GM19238 (cell line): ENCODE measurements around the gene CACNG8.
"Not testable (repeated sequence)": the region's sequence is repeated elsewhere in the genome, so short reads cannot be mapped to it uniquely, and the experiment has no call there.

Experiments
- DNase-seq: peaks from one replicate; pipeline ENCODE4 v3.0.0; 2011; ENCODE audit warnings: low spot score; ENCODE audit not compliant: insufficient read length

CACNG8 gene

DNA sequence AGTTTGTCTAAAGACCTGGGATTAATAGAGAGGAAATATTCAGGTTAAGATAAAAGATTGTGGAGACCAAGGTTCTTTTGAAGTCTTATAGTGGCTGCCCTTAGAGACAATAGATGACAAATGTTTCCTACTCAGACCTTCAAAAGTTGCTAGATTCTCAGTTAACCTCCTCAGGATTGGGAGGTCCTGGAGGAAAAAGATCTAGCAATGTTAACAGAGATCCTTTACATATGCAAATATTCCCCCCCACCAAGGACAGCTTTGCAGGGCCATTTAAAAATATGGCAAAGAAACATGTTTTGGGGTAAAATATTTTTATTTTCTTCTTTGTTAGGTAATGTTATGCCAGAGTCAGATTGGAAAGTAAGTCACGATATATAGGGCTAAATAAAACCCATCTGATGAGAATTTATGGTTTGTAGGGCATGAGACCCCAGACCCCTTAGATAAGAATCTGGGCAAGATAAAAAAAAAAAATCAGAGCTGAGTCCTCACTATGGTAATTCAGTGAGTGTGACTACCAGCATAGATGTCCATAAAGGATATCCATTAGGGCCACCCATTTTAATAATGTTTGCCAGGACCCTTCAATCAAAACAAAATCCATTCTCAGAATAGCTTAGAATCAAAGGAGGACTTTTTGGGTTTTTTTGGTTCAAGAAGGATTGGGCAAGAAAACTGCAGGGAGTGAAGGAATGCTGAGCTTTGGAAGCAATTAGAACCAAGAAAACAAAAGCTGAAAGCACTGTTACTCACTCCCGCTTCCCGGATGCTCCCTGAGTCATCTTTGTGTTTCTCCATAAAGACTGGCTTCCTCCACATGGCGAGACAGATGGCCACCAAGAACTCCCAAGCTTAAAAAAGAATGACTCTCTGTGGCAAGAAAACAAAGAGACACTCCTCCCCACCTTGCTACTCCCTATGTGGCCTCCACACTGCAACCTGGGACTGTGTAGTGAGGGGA, 72.8 kb downstream of the CACNG8 start:
- DNase-seq, result no peak

DNA sequence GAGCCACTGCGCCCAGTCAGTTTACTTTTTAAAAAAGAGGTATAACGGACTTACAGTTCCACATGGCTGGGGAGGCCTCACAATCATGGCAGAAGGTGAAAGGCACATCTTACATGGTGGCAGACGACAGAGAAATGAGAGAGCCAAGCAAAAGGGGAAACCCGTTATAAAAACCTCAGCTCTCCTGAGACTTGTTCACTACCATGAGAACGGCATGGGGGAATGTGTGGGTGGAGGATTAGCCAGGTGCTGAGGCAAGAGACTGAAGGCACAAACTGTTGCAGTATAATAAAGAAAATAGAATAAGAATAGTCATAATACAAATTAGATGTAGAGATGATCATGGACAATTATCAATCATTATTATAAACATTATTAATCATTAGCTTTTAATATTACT, 73.8 kb downstream of the CACNG8 start:
- not testable (repeated sequence) for DNase-seq
